PC-3 (cell line): Measurements from ENCODE around the gene KMT2E. TPM values are rescaled to one million over a fixed set of nuclear protein-coding genes. Genes with fewer than 3 reads are reported as not detected.

ENCODE experiments used
- ATAC-seq: fragments of 200-7000 bp; cut with Tn5 transposase; 2 replicates; pipeline ENCODE4 v1.9.1; 2020; ENCODE audit warnings: mild to moderate bottlenecking, moderate library complexity
- BruUV-seq: library from RNA; stranded (reverse); fragments of 400-500 nt; replicated peaks from 2 replicates; lab custom pipeline; 2021; lab: Mats Ljungman, UMichigan
- CTCF ChIA-PET: fragments of 300-600 bp; sonication (Branson Sonifier 250); formaldehyde crosslinking; loops from one replicate; lab custom pipeline; 2022; ENCODE audit warnings: antibody characterized with exemption; lab: Charles Lee
- POLR2A ChIA-PET: fragments of 300-600 bp; sonication (Branson Sonifier 250); formaldehyde crosslinking; loops from one replicate; lab custom pipeline; 2022; ENCODE audit warnings: antibody characterized with exemption; ENCODE audit not compliant: unreplicated experiment; lab: Charles Lee
- DNase-seq: peaks from one replicate; pipeline ENCODE4 v3.0.0-alpha.2; 2015
- H2AFZ ChIP-seq: fragments of 300-600 bp; sonication (generic); 2 replicates; pipeline ENCODE4 v1.6.0; 2016; ENCODE audit warnings: antibody characterized with exemption, low read length
- H3F3A ChIP-seq: fragments of 300-600 bp; sonication (generic); one replicate; pipeline ENCODE4 v1.6.0; 2017; ENCODE audit warnings: antibody characterized with exemption, low read length, control low read depth, mild to moderate bottlenecking; ENCODE audit not compliant: unreplicated experiment
- H3K27ac ChIP-seq: fragments of 300-600 bp; sonication (generic); 2 replicates; pipeline ENCODE4 v1.5.1; 2016; ENCODE audit warnings: mild to moderate bottlenecking, low read length
- H3K27me3 ChIP-seq: fragments of 300-600 bp; sonication (generic); 2 replicates; pipeline ENCODE4 v1.6.1; 2016; ENCODE audit warnings: low read length, mixed read lengths
- H3K36me3 ChIP-seq: fragments of 300-600 bp; sonication (generic); 2 replicates; pipeline ENCODE4 v1.6.1; 2016; ENCODE audit warnings: low read depth, mixed run types, low read length, mixed read lengths
- H3K4me1 ChIP-seq: fragments of 300-600 bp; sonication (generic); 2 replicates; pipeline ENCODE4 v1.5.1; 2016; ENCODE audit warnings: low read length; ENCODE audit not compliant: insufficient read depth
- H3K4me2 ChIP-seq: fragments of 300-600 bp; sonication (generic); 2 replicates; pipeline ENCODE4 v1.6.0; 2016; ENCODE audit warnings: low read length
- H3K4me3 ChIP-seq: fragments of 300-600 bp; sonication (generic); 2 replicates; pipeline ENCODE4 v1.5.1; 2016; ENCODE audit warnings: mild to moderate bottlenecking, low read length, mixed read lengths
- H3K79me2 ChIP-seq: fragments of 300-600 bp; sonication (generic); 2 replicates; pipeline ENCODE4 v1.6.1; 2017; ENCODE audit warnings: low read length, mixed read lengths
- H3K9ac ChIP-seq: fragments of 300-600 bp; sonication (generic); 2 replicates; pipeline ENCODE4 v1.6.0; 2016; ENCODE audit warnings: mild to moderate bottlenecking, low read length
- H3K9me2 ChIP-seq: fragments of 300-600 bp; sonication (generic); replicated peaks from 2 replicates; pipeline ENCODE4 v1.6.1; 2016; ENCODE audit warnings: mixed run types, low read length, mixed read lengths
- H3K9me3 ChIP-seq: fragments of 300-600 bp; sonication (generic); 2 replicates; pipeline ENCODE4 v1.6.1; 2016; ENCODE audit warnings: low read length, mixed read lengths
- H4K20me1 ChIP-seq: fragments of 300-600 bp; sonication (generic); 2 replicates; pipeline ENCODE4 v1.6.1; 2016; ENCODE audit warnings: low read length, mixed read lengths
- EZH2 ChIP-seq: fragments of 300-600 bp; sonication (generic); IDR thresholded peaks from one replicate; pipeline ENCODE4 v1.6.1; 2017; ENCODE audit warnings: antibody characterized with exemption, mild to moderate bottlenecking, low read length; ENCODE audit not compliant: unreplicated experiment
- EZH2phosphoT487 ChIP-seq: fragments of 300-600 bp; sonication (generic); IDR thresholded peaks from 2 replicates; pipeline ENCODE4 v1.6.1; 2018; ENCODE audit warnings: mild to moderate bottlenecking, antibody characterized with exemption, low read length, borderline replicate concordance
- intact Hi-C: fragments of 100-400 bp; cut with micrococcal nuclease; formaldehyde crosslinking; loops from 2 replicates; pipeline ENCODE4 v1.9.0; 2023
- total RNA-seq: library from RNA; depleted of rRNA; stranded (reverse); fragments of >200 nt; gene quantifications from 2 replicates; pipeline ENCODE4 v1.2.3, GENCODE V29; 2014
- TF ChIP-seq, protein P1 (sequence below): fragments of 300-600 bp; sonication (generic); conservative IDR thresholded peaks from 2 replicates; pipeline ENCODE4 v1.5.1; 2017; ENCODE audit warnings: antibody characterized with exemption, low read depth, mild to moderate bottlenecking, low read length

KMT2E gene
- total RNA-seq, 1 experiment from 2014 or later = 21.8 TPM

DNA sequence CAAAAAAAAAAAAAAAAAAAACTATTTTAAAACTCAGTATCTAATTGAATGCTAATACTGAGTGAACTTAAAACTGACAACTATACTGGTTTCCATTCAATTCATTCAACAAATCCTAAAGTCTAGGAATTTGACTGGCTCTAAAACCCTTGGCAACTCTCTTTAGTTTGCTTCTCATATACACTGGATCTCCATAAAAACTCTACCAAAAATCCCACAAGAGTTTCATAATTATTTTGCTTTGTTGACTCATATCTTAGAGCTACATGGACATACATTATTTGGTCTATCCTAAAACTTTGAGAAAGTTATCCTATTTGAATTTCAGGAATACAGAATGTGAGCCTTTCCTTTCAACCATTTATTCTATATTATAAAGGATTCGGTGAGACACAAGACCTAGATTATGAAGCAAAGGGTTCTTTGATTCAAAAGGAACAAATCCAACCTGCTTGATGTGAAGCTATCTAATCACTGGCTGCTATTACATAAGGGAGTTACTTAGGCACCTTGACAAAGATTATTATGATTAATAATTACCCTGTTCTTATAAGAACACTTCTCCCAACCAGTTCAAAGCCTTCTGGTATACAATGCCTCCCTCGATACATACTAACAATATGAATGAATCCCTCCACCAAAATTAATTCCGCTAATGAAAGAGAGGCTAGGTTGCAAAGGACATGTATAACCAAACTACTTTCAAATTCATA lies 15.8 kb upstream of the KMT2E start:
- H3K9me2 ChIP-seq = no peaks in the 10 kb centered on the region
- DNase-seq (no peak), ATAC-seq (no peak)
- no peak overlapping the region for H3K9ac ChIP-seq
- no peak overlapping the region for H3K4me2 ChIP-seq
- intact Hi-C loops = no loop called here
- ChIA-PET POLR2A (no interaction called here), CTCF (interaction anchor here (0.7 kb wide), 1 partner anchor 53 kb away, joined by 4 read pairs; no protein-coding TSS in a partner anchor)
- H3F3A ChIP-seq = no peaks in the 10 kb centered on the region
- H3K4me1 ChIP-seq = peaks cover 14% of the 10 kb centered on the region; the same call in 1 of the 2 replicates
- no peak overlapping the region for H2AFZ ChIP-seq
- no peak overlapping the region for H3K4me3 ChIP-seq
- BruUV-seq = no TSS peak
- no peaks in the 10 kb centered on the region; the same call in none of the 2 replicates for H3K79me2 ChIP-seq
- H3K27ac ChIP-seq = no peak overlapping the region
- no peaks in the 10 kb centered on the region for H3K9me3 ChIP-seq
- peaks cover 15% of the 10 kb centered on the region; the same call in 1 of the 2 replicates for H3K36me3 ChIP-seq
- H4K20me1 ChIP-seq = peaks cover 64% of the 10 kb centered on the region
- no peaks in the 10 kb centered on the region for H3K27me3 ChIP-seq
- no peak for TF ChIP-seq EZH2
- TF ChIP-seq, protein P1, sequence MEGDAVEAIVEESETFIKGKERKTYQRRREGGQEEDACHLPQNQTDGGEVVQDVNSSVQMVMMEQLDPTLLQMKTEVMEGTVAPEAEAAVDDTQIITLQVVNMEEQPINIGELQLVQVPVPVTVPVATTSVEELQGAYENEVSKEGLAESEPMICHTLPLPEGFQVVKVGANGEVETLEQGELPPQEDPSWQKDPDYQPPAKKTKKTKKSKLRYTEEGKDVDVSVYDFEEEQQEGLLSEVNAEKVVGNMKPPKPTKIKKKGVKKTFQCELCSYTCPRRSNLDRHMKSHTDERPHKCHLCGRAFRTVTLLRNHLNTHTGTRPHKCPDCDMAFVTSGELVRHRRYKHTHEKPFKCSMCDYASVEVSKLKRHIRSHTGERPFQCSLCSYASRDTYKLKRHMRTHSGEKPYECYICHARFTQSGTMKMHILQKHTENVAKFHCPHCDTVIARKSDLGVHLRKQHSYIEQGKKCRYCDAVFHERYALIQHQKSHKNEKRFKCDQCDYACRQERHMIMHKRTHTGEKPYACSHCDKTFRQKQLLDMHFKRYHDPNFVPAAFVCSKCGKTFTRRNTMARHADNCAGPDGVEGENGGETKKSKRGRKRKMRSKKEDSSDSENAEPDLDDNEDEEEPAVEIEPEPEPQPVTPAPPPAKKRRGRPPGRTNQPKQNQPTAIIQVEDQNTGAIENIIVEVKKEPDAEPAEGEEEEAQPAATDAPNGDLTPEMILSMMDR = no peak
- TF ChIP-seq EZH2phosphoT487 = no peak

DNA sequence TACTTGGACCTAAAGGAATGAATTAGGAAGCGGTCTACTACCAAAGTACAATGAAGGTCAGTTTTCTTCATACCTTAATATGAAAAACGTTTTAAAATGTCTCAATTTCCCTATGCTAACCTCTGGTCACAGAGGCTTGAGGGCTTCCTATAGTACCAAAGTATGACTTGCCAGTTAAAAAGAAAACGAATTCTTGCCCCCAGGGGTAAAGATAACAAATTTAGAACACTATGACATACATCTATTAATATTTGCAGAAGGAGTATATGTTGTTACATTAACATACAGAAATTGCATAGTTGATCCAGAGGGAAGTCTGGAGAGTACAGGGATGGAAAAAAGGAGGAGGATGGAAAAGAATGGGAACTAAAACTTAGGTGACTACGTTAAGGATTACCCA lies 13.8 kb upstream of the KMT2E start:
- H3K79me2 ChIP-seq = no peaks in the 10 kb centered on the region; the same call in none of the 2 replicates
- no peaks in the 10 kb centered on the region for H3K27me3 ChIP-seq
- no peaks in the 10 kb centered on the region for H3K9me2 ChIP-seq
- TF ChIP-seq EZH2phosphoT487 (no peak), EZH2 (no peak)
- TF ChIP-seq, protein P1 = no peak
- intact Hi-C loops = no loop called here
- H3F3A ChIP-seq = no peaks in the 10 kb centered on the region
- H3K9me3 ChIP-seq = no peaks in the 10 kb centered on the region
- H2AFZ ChIP-seq = no peak overlapping the region
- BruUV-seq = no TSS peak
- DNase-seq = no peak
- H3K9ac ChIP-seq = no peak overlapping the region
- H3K4me1 ChIP-seq = peaks cover 29% of the 10 kb centered on the region
- H4K20me1 ChIP-seq = peaks cover 64% of the 10 kb centered on the region
- ATAC-seq = no peak
- CTCF ChIA-PET = no interaction called here
- H3K36me3 ChIP-seq = peaks cover 10% of the 10 kb centered on the region
- H3K4me2 ChIP-seq = no peak overlapping the region
- H3K27ac ChIP-seq = no peak overlapping the region
- POLR2A ChIA-PET = no interaction called here
- no peak overlapping the region for H3K4me3 ChIP-seq

DNA sequence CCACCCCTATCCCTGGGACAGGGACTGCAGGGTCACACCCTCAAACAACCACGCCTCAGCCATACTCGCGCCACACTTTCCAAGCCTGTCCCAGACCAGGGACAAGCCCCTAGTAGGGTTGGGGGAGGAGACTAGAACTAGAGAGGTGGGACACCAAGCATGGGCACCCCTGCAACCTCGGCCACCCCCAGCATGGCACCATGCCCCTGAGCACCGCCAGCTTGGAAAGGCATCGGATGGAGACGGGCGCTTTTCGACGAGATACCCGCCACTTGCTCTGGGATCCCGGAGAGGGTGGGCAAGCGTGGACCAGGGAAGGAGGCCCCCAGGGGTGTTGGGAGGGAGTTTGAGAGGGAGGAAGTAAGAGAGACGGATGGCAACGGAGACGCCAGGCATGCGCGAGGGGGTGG lies 13.1 kb upstream of the KMT2E start:
- Histone ChIP-seq H3K27ac (no peak overlapping the region), H3K4me2 (no peak overlapping the region), H3K4me1 (peaks cover 29% of the 10 kb centered on the region), H3K9me2 (no peaks in the 10 kb centered on the region), H3K79me2 (no peaks in the 10 kb centered on the region; the same call in none of the 2 replicates), H2AFZ (no peak overlapping the region), H3K27me3 (no peaks in the 10 kb centered on the region), H3K4me3 (no peak overlapping the region), H3K9me3 (no peaks in the 10 kb centered on the region), H3K36me3 (peaks cover 10% of the 10 kb centered on the region), H3K9ac (no peak overlapping the region), H4K20me1 (peaks cover 58% of the 10 kb centered on the region), H3F3A (no peaks in the 10 kb centered on the region)
- DNase-seq (no peak), ATAC-seq (no peak)
- no TSS peak for BruUV-seq
- ChIA-PET CTCF (no interaction called here), POLR2A (no interaction called here)
- intact Hi-C loops = no loop called here
- TF ChIP-seq EZH2phosphoT487 (no peak), EZH2 (no peak)
- TF ChIP-seq, protein P1 = no peak
